Naive B cell (primary cell): ENCODE measurements around the gene PRXL2B. TPM values are rescaled to one million over a fixed set of nuclear protein-coding genes. Genes with fewer than 3 reads are reported as not detected.

ENCODE experiments used
- ATAC-seq, 2 donors: fragments of 150-1000 bp; cut with Tn5 transposase; 2 replicates each; pipeline ENCODE4 v1.10.0; 2021; ENCODE audit warnings: low read depth in 2 of 2, mild to moderate bottlenecking in 2 of 2, moderate library complexity in 2 of 2
- DNase-seq: peaks from one replicate; pipeline ENCODE4 v3.0.0; 2022
- H3K27ac Mint-ChIP-seq, 6 donors: one replicate each; pipeline ENCODE4 v1.8.0; 2020 to 2022; ENCODE audit warnings: mild to moderate bottlenecking in 6 of 6, mixed read lengths in 6 of 6, moderate library complexity in 5 of 6, inconsistent platforms in 2 of 6
- H3K27me3 Mint-ChIP-seq, 3 donors: one replicate each; pipeline ENCODE4 v1.8.0; 2021 to 2022; ENCODE audit warnings: mixed read lengths in 3 of 3, mild to moderate bottlenecking in 1 of 3
- H3K36me3 Mint-ChIP-seq, 2 donors: one replicate each; pipeline ENCODE4 v1.8.0; 2020 to 2022; ENCODE audit warnings: mixed read lengths in 2 of 2, inconsistent platforms in 1 of 2, mild to moderate bottlenecking in 1 of 2
- H3K4me1 Mint-ChIP-seq, 3 donors: one replicate each; pipeline ENCODE4 v1.8.0; 2020 to 2022; ENCODE audit warnings: mixed read lengths in 3 of 3, inconsistent platforms in 1 of 3, mild to moderate bottlenecking in 1 of 3, moderate library complexity in 1 of 3
- H3K4me3 Mint-ChIP-seq, 8 donors: one replicate each; pipeline ENCODE4 v1.8.0; 2020 to 2022; ENCODE audit warnings: mild to moderate bottlenecking in 8 of 8, mixed read lengths in 8 of 8, moderate library complexity in 8 of 8, inconsistent platforms in 2 of 8
- H3K9me3 Mint-ChIP-seq, 7 donors: one replicate each; pipeline ENCODE4 v1.8.0; 2020 to 2022; ENCODE audit warnings: mixed read lengths in 7 of 7, mild to moderate bottlenecking in 5 of 7, inconsistent platforms in 2 of 7, moderate library complexity in 1 of 7
- polyA plus RNA-seq, 6 donors: library from polyadenylated mRNA; unstranded; fragments of 300-500 nt; fragmentation: Illumina TruSeq; gene quantifications; one replicate each; pipeline ENCODE4 v1.2.3, GENCODE V29; 2021; ENCODE audit warnings: low read depth in 6 of 6

PRXL2B gene
- polyA plus RNA-seq = 10 to 100 TPM; 11.6 to 18.6 (median 13.7) TPM

- H3K27me3 Mint-ChIP-seq = no peaks in the 10 kb centered on the region
- peaks cover 0 to 3% (median 2%) of the 10 kb centered on the region in 7 donors for H3K9me3 Mint-ChIP-seq
- peak within 1 kb of the TSS; percentile 89 to 97 (median 95) for H3K4me3 Mint-ChIP-seq
- peak; percentile 94 for DNase-seq
- H3K27ac Mint-ChIP-seq = peak within 1 kb of the TSS; percentile 99 to 100 (median 99)
- peak; percentile 68 to 69 for ATAC-seq
- H3K36me3 Mint-ChIP-seq = no peaks in the 10 kb centered on the region
- peaks cover 34 to 37% (median 36%) of the 10 kb centered on the region in 3 donors for H3K4me1 Mint-ChIP-seq
Observed at GRCh38 chr1:2586154-2587070, at the start of gene PRXL2B. Gene PRXL2B, plus strand, starts transcription at chr1:2586777. Its CDS starts 109 bp downstream, at chr1:2586886.

- Mint-ChIP-seq H3K9me3 (no peaks in the 10 kb centered on the region), H3K27ac (no peak overlapping the region), H3K27me3 (peaks cover 19 to 36% (median 20%) of the 10 kb centered on the region in 3 donors), H3K36me3 (no peaks in the 10 kb centered on the region), H3K4me3 (no peak overlapping the region), H3K4me1 (peaks cover 0 to 2% (median 0%) of the 10 kb centered on the region in 3 donors)
- ATAC-seq = no peak
- no peak for DNase-seq
Observed at GRCh38 chr1:2537784-2538115, 48.8 kb upstream of the PRXL2B start.

GRCh38 chr1:2538376-2538775, 48.2 kb upstream of the PRXL2B start:
- DNase-seq = no peak
- Mint-ChIP-seq H3K27ac (no peak overlapping the region), H3K4me1 (peaks cover 0 to 2% (median 0%) of the 10 kb centered on the region in 3 donors), H3K27me3 (peaks cover 13 to 30% (median 16%) of the 10 kb centered on the region in 3 donors), H3K9me3 (no peaks in the 10 kb centered on the region), H3K4me3 (no peak overlapping the region), H3K36me3 (no peaks in the 10 kb centered on the region)
- ATAC-seq = no peak

GRCh38 chr1:2538872-2539271, 47.7 kb upstream of the PRXL2B start:
- Mint-ChIP-seq H3K4me1 (peaks cover 0 to 2% (median 0%) of the 10 kb centered on the region in 3 donors), H3K9me3 (no peaks in the 10 kb centered on the region), H3K4me3 (no peak overlapping the region), H3K27me3 (peaks cover 11 to 28% (median 11%) of the 10 kb centered on the region in 3 donors), H3K27ac (peak overlapping the region in 1 of 6 donors; percentile 41), H3K36me3 (no peaks in the 10 kb centered on the region)
- ATAC-seq (no peak), DNase-seq (no peak)

GRCh38 chr1:2539312-2539907, 47.2 kb upstream of the PRXL2B start:
- DNase-seq (no peak), ATAC-seq (peak; percentile 63 to 66)
- Mint-ChIP-seq H3K27me3 (peaks cover 8 to 28% (median 11%) of the 10 kb centered on the region in 3 donors), H3K27ac (no peak overlapping the region), H3K9me3 (no peaks in the 10 kb centered on the region), H3K4me1 (peaks cover 0 to 2% (median 0%) of the 10 kb centered on the region in 3 donors), H3K4me3 (no peak overlapping the region), H3K36me3 (no peaks in the 10 kb centered on the region)

- DNase-seq = no peak
- peaks cover 8 to 15% (median 9%) of the 10 kb centered on the region in 3 donors for H3K27me3 Mint-ChIP-seq
- no peak overlapping the region for H3K4me3 Mint-ChIP-seq
- H3K9me3 Mint-ChIP-seq = no peaks in the 10 kb centered on the region
- no peak overlapping the region for H3K27ac Mint-ChIP-seq
- H3K36me3 Mint-ChIP-seq = no peaks in the 10 kb centered on the region
- H3K4me1 Mint-ChIP-seq = peaks cover 0 to 2% (median 0%) of the 10 kb centered on the region in 3 donors
- no peak for ATAC-seq
Observed at GRCh38 chr1:2540816-2541492, 45.6 kb upstream of the PRXL2B start.

GRCh38 chr1:2541619-2542245, 44.8 kb upstream of the PRXL2B start:
- Mint-ChIP-seq H3K27me3 (peaks cover 1 to 10% (median 4%) of the 10 kb centered on the region in 3 donors), H3K4me3 (peak overlapping the region in 1 of 8 donors; percentile 10), H3K4me1 (peaks cover 0 to 1% (median 0%) of the 10 kb centered on the region in 3 donors), H3K9me3 (no peaks in the 10 kb centered on the region), H3K36me3 (no peaks in the 10 kb centered on the region), H3K27ac (no peak overlapping the region)
- DNase-seq (no peak), ATAC-seq (no peak)

- no peak overlapping the region for H3K4me3 Mint-ChIP-seq
- H3K27ac Mint-ChIP-seq = peak overlapping the region in 1 of 6 donors; percentile 63
- no peak for ATAC-seq
Observed at GRCh38 chr1:2542246-2542915, 44.2 kb upstream of the PRXL2B start.

GRCh38 chr1:2543543-2544092, 43.0 kb upstream of the PRXL2B start:
- peaks cover 0 to 7% (median 0%) of the 10 kb centered on the region in 3 donors for H3K27me3 Mint-ChIP-seq
- ATAC-seq (no peak), DNase-seq (no peak)
- peaks cover 5 to 13% (median 13%) of the 10 kb centered on the region in 3 donors for H3K4me1 Mint-ChIP-seq
- no peaks in the 10 kb centered on the region for H3K36me3 Mint-ChIP-seq
- no peaks in the 10 kb centered on the region for H3K9me3 Mint-ChIP-seq
- no peak overlapping the region for H3K4me3 Mint-ChIP-seq
- no peak overlapping the region for H3K27ac Mint-ChIP-seq

More at GRCh38 chr1:2542246-2542915, 44.2 kb upstream of the PRXL2B start:
- Mint-ChIP-seq H3K36me3 (no peaks in the 10 kb centered on the region), H3K9me3 (no peaks in the 10 kb centered on the region), H3K4me1 (peaks cover 2 to 5% (median 3%) of the 10 kb centered on the region in 3 donors), H3K27me3 (peaks cover 0 to 10% (median 0%) of the 10 kb centered on the region in 3 donors)
- no peak for DNase-seq

GRCh38 chr1:2544093-2544874, 42.3 kb upstream of the PRXL2B start:
- H3K27ac Mint-ChIP-seq = peak overlapping the region in 1 of 6 donors; percentile 34
- peaks cover 0 to 5% (median 0%) of the 10 kb centered on the region in 3 donors for H3K27me3 Mint-ChIP-seq
- no peaks in the 10 kb centered on the region for H3K36me3 Mint-ChIP-seq
- no peak for DNase-seq
- no peak overlapping the region for H3K4me3 Mint-ChIP-seq
- H3K4me1 Mint-ChIP-seq = peaks cover 5 to 20% (median 18%) of the 10 kb centered on the region in 3 donors
- H3K9me3 Mint-ChIP-seq = no peaks in the 10 kb centered on the region
- ATAC-seq = no peak

GRCh38 chr1:2544875-2545640, 41.5 kb upstream of the PRXL2B start:
- peak overlapping the region in 2 of 6 donors; percentile 34 to 97 for H3K27ac Mint-ChIP-seq
- no peaks in the 10 kb centered on the region for H3K36me3 Mint-ChIP-seq
- peaks cover 0 to 5% (median 0%) of the 10 kb centered on the region in 3 donors for H3K27me3 Mint-ChIP-seq
- DNase-seq (no peak), ATAC-seq (no peak)
- H3K4me1 Mint-ChIP-seq = peaks cover 9 to 26% (median 23%) of the 10 kb centered on the region in 3 donors
- H3K9me3 Mint-ChIP-seq = no peaks in the 10 kb centered on the region
- H3K4me3 Mint-ChIP-seq = peak overlapping the region in 3 of 8 donors; percentile 35 to 90 (median 87)
